Liver (tissue), 3 donors: ENCODE data around the gene PALD1.

Source experiments
- ATF3 ChIP-seq: IDR thresholded peaks from 2 replicates; pipeline ENCODE4 v1.6.1; 2016; ENCODE audit warnings: antibody characterized with exemption
- CTCF ChIP-seq: fragments of 150-350 bp; IDR thresholded peaks from 2 replicates; pipeline ENCODE4 v1.5.1; 2017; ENCODE audit warnings: improper control_type of control experiment, low read depth, low read length; ENCODE audit not compliant: missing input control
- EGR1 ChIP-seq, 2 donors: IDR thresholded peaks; 2 replicates each; pipeline ENCODE4 v1.6.1; 2016 to 2018; ENCODE audit warnings: antibody characterized with exemption in 2 of 2, low read depth in 2 of 2
- GABPA ChIP-seq, 2 donors: IDR thresholded peaks in 1 of 2; conservative IDR thresholded peaks in 1 of 2; 2 replicates each; pipeline ENCODE4 v1.6.1; 2016; ENCODE audit warnings: antibody characterized with exemption in 2 of 2, mild to moderate bottlenecking in 1 of 2, moderate library complexity in 1 of 2
- JUND ChIP-seq, 2 donors: IDR thresholded peaks; 2 replicates each; pipeline ENCODE4 v1.6.1; 2016; ENCODE audit warnings: antibody characterized with exemption in 2 of 2
- RAD21 ChIP-seq, 2 donors: IDR thresholded peaks; 2 replicates each; pipeline ENCODE4 v1.6.1; 2016; ENCODE audit warnings: antibody characterized with exemption in 2 of 2, mild to moderate bottlenecking in 2 of 2
- RXRA ChIP-seq, 2 donors: IDR thresholded peaks; 2 replicates each; pipeline ENCODE4 v1.6.1; 2017 to 2018; ENCODE audit warnings: antibody characterized with exemption in 2 of 2, mild to moderate bottlenecking in 1 of 2
- SP1 ChIP-seq: IDR thresholded peaks from 2 replicates; pipeline ENCODE4 v1.6.1; 2018; ENCODE audit warnings: antibody characterized with exemption, mild to moderate bottlenecking
- TAF1 ChIP-seq: conservative IDR thresholded peaks from 2 replicates; pipeline ENCODE4 v1.6.1; 2016; ENCODE audit warnings: antibody characterized with exemption, mild to moderate bottlenecking
- YY1 ChIP-seq: IDR thresholded peaks from 2 replicates; pipeline ENCODE4 v1.6.1; 2016; ENCODE audit warnings: antibody characterized with exemption, mild to moderate bottlenecking
- TF ChIP-seq, protein P1 (sequence below): IDR thresholded peaks from 2 replicates; pipeline ENCODE4 v1.6.1; 2016; ENCODE audit warnings: antibody characterized with exemption, mild to moderate bottlenecking
- TF ChIP-seq, protein P2 (sequence below): IDR thresholded peaks from 2 replicates; pipeline ENCODE4 v1.6.1; 2016; ENCODE audit warnings: antibody characterized with exemption
- donor health status: healthy.
- donor health status: healthy.

- TF ChIP-seq CTCF (no peak), RXRA (IDR thresholded peaks at IDR 0.05) (no peak), TAF1 (no peak), EGR1 (IDR thresholded peaks at IDR 0.05; ENCODE audit: low read depth in 2 of 2) (no peak), RAD21 (IDR thresholded peaks at IDR 0.05) (no peak), YY1 (no peak), GABPA (IDR thresholded peaks at IDR 0.05 in 1 of 2, conservative IDR thresholded peaks at IDR 0.05 in 1 of 2) (no peak), JUND (IDR thresholded peaks at IDR 0.05) (no peak), ATF3 (no peak), SP1 (no peak)
- TF ChIP-seq, protein P1, sequence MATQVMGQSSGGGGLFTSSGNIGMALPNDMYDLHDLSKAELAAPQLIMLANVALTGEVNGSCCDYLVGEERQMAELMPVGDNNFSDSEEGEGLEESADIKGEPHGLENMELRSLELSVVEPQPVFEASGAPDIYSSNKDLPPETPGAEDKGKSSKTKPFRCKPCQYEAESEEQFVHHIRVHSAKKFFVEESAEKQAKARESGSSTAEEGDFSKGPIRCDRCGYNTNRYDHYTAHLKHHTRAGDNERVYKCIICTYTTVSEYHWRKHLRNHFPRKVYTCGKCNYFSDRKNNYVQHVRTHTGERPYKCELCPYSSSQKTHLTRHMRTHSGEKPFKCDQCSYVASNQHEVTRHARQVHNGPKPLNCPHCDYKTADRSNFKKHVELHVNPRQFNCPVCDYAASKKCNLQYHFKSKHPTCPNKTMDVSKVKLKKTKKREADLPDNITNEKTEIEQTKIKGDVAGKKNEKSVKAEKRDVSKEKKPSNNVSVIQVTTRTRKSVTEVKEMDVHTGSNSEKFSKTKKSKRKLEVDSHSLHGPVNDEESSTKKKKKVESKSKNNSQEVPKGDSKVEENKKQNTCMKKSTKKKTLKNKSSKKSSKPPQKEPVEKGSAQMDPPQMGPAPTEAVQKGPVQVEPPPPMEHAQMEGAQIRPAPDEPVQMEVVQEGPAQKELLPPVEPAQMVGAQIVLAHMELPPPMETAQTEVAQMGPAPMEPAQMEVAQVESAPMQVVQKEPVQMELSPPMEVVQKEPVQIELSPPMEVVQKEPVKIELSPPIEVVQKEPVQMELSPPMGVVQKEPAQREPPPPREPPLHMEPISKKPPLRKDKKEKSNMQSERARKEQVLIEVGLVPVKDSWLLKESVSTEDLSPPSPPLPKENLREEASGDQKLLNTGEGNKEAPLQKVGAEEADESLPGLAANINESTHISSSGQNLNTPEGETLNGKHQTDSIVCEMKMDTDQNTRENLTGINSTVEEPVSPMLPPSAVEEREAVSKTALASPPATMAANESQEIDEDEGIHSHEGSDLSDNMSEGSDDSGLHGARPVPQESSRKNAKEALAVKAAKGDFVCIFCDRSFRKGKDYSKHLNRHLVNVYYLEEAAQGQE: no peak
- TF ChIP-seq, protein P2, sequence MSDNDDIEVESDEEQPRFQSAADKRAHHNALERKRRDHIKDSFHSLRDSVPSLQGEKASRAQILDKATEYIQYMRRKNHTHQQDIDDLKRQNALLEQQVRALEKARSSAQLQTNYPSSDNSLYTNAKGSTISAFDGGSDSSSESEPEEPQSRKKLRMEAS: no peak
These were observed 81.3 kb downstream of the PALD1 start for GRCh38 chr10:70559861-70560260.
